ENCODE measurements around the gene ZDHHC13. TPM values are rescaled to one million over a fixed set of nuclear protein-coding genes. Genes with fewer than 3 reads are reported as not detected.

Gene ZDHHC13
- 18.5 and 19.8 TPM in 2 replicates for total RNA-seq
- long read RNA-seq, transcript ZDHHC13-201 (16 exons, 2,283 nt), result minor isoform, 16 of 104 reads
- long read RNA-seq, transcript ZDHHC13-202 (17 exons, 2,445 nt), result major isoform, 68 of 104 reads
- long read RNA-seq, partial matches to known transcripts, result 3 of 104 reads
- long read RNA-seq, other reads (novel, unspliced or antisense), result 17 of 104 reads

- Mint-ChIP-seq H3K9me3 (no peaks in the 10 kb centered on the region), H3K4me3 (peak within 1 kb of the TSS; percentile 94), H3K27ac (ENCODE audit: unreplicated experiment) (no peak within 1 kb of the TSS), H3K4me1 (peaks cover 28% of the 10 kb centered on the region), H3K27me3 (ENCODE audit: low read depth) (peaks cover 20% of the 10 kb centered on the region), H3K36me3 (ENCODE audit: low read depth) (peaks cover 3% of the 10 kb centered on the region)
- DNase-seq (ENCODE audit: low read depth, low spot score), result peak; percentile 88
- TF ChIP-seq CTCF (conservative IDR thresholded peaks at IDR 0.05), result peak; percentile 56
Observed at GRCh38 chr11:19116971-19117759, at the start of gene ZDHHC13. Gene ZDHHC13, plus strand, starts transcription at chr11:19117168. Its CDS starts 82 bp downstream, at chr11:19117250.

- Mint-ChIP-seq H3K4me1 (peaks cover 4% of the 10 kb centered on the region), H3K9me3 (peaks cover 4% of the 10 kb centered on the region), H3K36me3 (ENCODE audit: low read depth) (no peaks in the 10 kb centered on the region), H3K4me3 (no peak overlapping the region), H3K27me3 (ENCODE audit: low read depth) (peaks cover 36% of the 10 kb centered on the region), H3K27ac (ENCODE audit: unreplicated experiment) (peak overlapping the region; percentile 48)
- TF ChIP-seq CTCF (conservative IDR thresholded peaks at IDR 0.05), result peak; percentile 99
- DNase-seq (ENCODE audit: low read depth, low spot score), result peak; percentile 68
Observed at GRCh38 chr11:19071255-19071654, 45.7 kb upstream of the ZDHHC13 start.

GRCh38 chr11:19072464-19072863, 44.5 kb upstream of the ZDHHC13 start:
- Mint-ChIP-seq H3K36me3 (ENCODE audit: low read depth) (no peaks in the 10 kb centered on the region), H3K27me3 (ENCODE audit: low read depth) (peaks cover 36% of the 10 kb centered on the region), H3K9me3 (peaks cover 4% of the 10 kb centered on the region), H3K4me3 (no peak overlapping the region), H3K27ac (ENCODE audit: unreplicated experiment) (no peak overlapping the region), H3K4me1 (peaks cover 4% of the 10 kb centered on the region)
- TF ChIP-seq CTCF (conservative IDR thresholded peaks at IDR 0.05), result no peak
- no peak for DNase-seq (ENCODE audit: low read depth, low spot score)

GRCh38 chr11:19073454-19074415, 43.2 kb upstream of the ZDHHC13 start:
- DNase-seq (ENCODE audit: low read depth, low spot score), result no peak
- H3K4me1 Mint-ChIP-seq, result peaks cover 4% of the 10 kb centered on the region
- no peaks in the 10 kb centered on the region for H3K9me3 Mint-ChIP-seq
- no peaks in the 10 kb centered on the region for H3K36me3 Mint-ChIP-seq (ENCODE audit: low read depth)
- no peak for TF ChIP-seq CTCF (conservative IDR thresholded peaks at IDR 0.05)
- no peak overlapping the region for H3K27ac Mint-ChIP-seq (ENCODE audit: unreplicated experiment)
- H3K27me3 Mint-ChIP-seq (ENCODE audit: low read depth), result peaks cover 38% of the 10 kb centered on the region
- no peak overlapping the region for H3K4me3 Mint-ChIP-seq

- no peak overlapping the region for H3K27ac Mint-ChIP-seq (ENCODE audit: unreplicated experiment)
- no peak overlapping the region for H3K4me3 Mint-ChIP-seq
- no peaks in the 10 kb centered on the region for H3K36me3 Mint-ChIP-seq (ENCODE audit: low read depth)
- H3K9me3 Mint-ChIP-seq, result no peaks in the 10 kb centered on the region
- no peak for DNase-seq (ENCODE audit: low read depth, low spot score)
- peaks cover 35% of the 10 kb centered on the region for H3K27me3 Mint-ChIP-seq (ENCODE audit: low read depth)
- TF ChIP-seq CTCF (conservative IDR thresholded peaks at IDR 0.05), result no peak
- H3K4me1 Mint-ChIP-seq, result peaks cover 4% of the 10 kb centered on the region
Observed at GRCh38 chr11:19075636-19076035, 41.3 kb upstream of the ZDHHC13 start.
